GM18909 (cell line): Measurements from ENCODE around the gene MNT.
"Not testable (repeated sequence)": the region's sequence is repeated elsewhere in the genome, so short reads cannot be mapped to it uniquely, and the experiment has no call there.

ENCODE experiments used
- ATAC-seq: cut with Tn5 transposase; IDR thresholded peaks from one replicate; pipeline ENCODE4 v1.9.1; 2021; ENCODE audit warnings: mild to moderate bottlenecking; ENCODE audit not compliant: unreplicated experiment, poor library complexity

Gene MNT, protein sequence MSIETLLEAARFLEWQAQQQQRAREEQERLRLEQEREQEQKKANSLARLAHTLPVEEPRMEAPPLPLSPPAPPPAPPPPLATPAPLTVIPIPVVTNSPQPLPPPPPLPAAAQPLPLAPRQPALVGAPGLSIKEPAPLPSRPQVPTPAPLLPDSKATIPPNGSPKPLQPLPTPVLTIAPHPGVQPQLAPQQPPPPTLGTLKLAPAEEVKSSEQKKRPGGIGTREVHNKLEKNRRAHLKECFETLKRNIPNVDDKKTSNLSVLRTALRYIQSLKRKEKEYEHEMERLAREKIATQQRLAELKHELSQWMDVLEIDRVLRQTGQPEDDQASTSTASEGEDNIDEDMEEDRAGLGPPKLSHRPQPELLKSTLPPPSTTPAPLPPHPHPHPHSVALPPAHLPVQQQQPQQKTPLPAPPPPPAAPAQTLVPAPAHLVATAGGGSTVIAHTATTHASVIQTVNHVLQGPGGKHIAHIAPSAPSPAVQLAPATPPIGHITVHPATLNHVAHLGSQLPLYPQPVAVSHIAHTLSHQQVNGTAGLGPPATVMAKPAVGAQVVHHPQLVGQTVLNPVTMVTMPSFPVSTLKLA

DNA sequence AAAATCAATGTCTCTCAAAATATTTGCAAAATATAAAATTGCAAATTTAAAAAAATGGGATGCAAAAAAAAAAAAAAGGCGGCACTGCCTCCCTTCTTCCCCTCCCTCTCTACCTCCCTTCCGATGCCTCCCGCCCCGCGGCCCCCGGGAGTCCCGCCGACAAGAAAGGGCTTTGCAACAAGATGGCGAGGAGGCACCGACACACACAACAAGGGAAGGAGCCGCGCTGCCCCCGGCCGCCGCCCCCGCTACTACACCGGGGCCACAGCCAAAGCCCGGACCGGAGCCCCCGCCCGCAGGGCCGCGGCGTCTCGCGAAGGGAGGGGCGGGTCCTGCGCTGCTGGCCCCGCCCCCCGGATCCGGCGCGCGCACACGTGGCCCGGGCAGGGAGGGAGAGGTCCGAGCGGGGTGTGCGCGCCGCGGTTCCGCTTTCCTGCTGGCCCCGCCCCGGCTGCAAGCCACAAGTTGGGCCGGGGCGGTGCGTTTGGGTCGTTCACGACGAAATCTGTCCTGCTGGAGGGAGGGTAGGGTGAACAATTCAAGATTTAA is at the start of gene MNT:
Gene MNT, minus strand, starts transcription at position 184 of the 549 bp plus-strand sequence. CDS start 348 bp downstream, outside the sequence.
- ATAC-seq, result peak; percentile 42

DNA sequence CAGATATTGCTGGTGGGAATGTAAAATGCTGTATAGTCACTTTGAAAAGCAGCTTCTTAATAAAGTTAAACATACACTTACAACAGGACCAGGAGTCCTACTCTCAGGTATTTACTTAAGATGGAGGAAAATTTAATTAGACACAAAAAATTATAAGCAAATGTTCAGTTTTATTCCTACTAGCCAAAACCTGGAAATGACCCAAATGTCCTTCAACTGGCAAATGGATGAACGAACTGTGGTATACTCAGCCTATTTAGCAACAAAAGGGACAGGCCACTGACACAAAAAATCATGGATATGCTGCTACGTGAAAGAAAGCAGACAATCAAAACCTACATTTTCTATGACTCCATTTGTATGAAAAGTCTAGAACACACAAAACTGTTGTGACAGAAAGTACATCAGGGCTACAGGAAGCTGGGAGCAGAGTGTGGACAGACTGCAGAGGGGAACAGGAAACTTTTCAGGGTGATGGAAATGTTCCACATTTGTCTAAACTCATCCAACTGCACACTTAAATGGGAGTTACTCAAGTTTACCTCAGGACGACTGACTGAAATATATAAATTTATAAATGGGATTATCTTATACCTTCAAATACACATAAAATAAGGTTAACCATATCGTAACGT is 49.3 kb upstream of the MNT start:
- no peak for ATAC-seq

DNA sequence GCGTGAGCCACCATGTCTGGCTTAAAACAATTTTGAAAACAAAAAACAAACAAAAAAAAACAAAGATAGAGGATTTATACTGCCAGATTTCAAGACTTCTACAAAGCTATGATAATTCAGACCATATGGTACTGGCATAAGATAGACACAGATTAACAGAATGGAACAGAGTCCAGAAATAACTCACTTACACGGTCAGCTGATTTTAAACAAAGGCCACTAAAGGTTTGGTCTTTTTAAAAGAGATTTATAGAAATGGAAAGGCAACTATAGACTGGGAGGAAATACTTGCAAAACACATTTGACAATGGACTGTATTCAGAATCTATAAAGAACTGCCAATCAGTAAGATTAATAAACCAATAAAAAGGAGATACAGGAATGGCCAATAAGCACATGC is 48.6 kb upstream of the MNT start:
- no peak for ATAC-seq

DNA sequence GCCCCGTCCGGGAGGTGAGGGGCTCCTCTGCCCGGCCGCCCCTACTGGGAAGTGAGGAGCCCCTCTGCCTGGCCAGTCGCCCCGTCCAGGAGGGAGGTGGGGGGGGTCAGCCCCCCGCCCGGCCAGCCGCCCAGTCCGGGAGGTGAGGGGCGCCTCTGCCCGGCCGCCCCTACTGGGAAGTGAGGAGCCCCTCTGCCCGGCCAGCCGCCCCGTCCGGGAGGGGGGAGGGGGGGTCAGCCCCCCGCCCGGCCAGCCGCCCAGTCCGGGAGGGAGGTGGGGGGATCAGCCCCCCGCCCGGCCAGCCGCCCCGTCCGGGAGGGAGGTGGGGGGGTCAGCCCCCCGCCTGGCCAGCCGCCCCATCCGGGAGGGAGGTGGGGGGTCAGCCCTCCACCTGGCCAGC is 46.6 kb upstream of the MNT start:
- ATAC-seq, result not testable (repeated sequence)

DNA sequence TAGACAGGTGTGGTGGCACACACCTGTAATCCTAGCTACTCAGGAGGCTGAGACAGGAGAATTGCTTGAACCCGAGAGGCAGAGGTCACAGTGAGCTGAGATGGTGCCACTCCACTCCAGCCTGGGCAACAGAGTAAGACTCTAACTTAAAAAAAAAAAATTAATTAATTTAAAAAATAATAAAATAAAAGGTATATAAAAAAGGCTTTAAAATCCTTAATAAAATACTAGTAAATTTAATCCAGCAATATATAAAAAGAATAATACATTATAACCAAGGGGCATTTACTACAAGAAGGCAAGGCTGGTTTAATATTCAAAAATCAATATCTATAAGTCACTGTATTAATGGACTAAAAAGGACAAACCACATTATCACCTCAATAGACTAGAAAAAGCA is 44.8 kb upstream of the MNT start:
- ATAC-seq, result no peak

DNA sequence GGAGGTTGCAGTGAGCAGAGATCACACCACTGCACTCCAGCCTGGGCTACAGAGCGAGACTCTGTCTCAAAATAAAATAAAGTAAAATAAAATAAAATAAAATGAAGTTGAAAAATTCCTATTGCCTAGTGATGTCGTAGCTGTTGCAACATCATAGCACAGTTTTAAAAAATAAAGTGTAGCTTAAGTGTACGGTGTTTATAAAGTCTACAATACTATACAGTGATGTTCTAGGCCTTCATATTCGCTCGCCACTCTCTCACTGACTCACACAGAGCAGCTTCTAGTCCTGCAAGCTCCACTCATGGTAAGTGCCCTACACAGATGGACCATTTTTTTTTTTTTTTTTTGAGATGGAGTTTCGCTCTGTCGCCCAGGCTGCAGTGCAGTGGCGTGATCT is 43.5 kb upstream of the MNT start:
- no peak for ATAC-seq

DNA sequence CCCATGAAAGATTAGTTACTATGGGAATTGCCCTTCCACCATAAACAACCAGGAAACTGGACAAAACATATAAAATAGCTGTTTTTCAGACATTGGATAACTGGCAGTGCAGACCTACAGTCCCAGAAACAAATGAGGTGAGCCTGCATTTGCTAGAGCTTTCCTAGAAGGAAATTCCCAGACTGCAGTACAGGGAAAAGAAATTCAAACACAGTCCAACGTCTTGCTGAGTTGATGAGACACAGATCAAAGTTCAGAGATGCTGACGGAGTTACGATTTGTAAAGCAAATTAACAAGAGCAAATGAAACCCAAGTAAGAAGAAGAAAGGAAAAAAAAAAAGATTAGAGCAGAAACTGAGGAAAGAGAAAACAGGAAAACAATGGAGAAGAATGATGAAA is 41.3 kb upstream of the MNT start:
- ATAC-seq, result no peak

DNA sequence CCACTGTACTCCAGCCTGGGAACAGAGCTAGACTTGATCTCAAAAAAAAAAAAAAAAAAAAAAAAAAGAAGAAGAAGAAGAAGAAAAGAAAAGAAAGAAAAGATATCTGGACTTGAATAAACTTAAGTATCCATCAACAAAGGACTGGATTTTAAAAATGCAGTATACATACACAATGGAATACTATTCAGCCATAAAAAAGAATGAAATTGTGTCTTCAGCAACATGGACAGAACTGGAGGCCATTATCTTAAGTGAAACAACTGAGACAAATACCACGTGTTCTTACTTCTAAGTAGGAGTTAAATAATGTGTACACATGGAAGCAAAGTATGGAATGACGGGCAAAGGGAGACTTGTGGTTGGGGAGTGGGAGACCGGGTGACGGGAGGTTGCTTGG is 40.1 kb upstream of the MNT start:
- ATAC-seq, result no peak

DNA sequence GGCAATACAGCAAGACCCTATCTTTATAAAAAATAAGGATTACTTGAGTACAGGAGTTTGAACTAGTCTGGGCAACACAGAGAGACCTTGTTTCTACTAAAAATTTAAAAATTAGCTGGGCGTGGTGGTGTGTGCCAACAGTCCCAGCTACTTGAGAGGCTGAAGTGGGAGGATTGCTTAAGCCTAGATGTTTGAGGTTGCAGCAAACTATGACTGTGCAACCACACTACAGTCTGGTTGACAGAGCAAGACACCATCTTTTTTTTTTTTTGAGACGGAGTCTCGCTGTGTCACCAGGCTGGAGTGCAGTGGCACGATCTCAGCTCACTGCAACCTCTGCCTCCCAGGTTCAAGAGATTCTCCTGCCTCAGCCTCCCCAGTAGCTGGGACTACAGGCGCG is 39.1 kb upstream of the MNT start:
- ATAC-seq, result not testable (repeated sequence)

DNA sequence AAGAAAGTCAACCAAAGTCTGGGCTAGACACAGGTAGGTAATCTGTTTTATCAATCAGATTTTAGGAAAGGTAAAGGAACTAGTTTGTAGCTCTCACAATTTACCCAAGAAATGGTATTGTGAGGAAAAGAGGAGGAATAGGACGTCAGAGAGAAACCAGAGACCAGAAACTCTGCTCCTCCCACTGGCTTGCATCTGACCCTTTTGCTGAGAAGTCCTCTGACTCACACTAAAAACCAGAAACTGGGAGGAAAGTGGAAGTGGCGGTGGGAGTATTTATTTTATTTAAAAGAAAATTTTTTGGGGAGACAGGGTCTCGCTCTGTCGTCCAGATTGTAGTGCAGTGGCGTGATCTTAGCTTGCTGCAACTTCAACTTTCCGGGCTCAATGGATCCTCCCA is 38.0 kb upstream of the MNT start:
- no peak for ATAC-seq

DNA sequence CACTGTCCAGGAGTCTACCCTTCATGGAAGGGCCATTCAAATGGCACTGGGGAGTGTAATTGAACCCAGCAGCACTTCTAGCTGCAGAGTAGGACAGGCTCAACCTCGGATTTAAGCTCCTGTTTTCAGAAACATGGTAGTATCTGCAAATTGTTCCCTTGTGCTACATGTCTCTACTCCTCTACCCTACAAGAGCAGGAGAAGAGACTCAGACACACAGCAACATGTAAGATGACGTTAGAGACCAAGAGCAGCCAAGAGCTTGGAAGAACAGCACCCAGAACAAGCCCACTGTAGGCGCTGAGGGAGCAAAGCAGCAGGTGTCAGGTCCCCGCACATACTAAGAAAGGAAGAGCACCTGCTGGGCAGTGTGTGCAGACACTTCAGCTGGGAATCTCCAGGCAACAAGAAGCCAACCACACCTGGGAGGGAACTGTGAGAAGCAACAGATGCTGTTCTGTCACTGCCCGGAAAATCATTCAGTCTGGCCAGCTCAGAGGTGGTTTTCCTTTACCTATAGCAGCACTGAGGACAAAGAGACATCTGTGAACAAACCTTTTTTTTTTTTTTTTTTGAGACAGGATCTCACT is 35.6 kb upstream of the MNT start:
- ATAC-seq, result no peak

DNA sequence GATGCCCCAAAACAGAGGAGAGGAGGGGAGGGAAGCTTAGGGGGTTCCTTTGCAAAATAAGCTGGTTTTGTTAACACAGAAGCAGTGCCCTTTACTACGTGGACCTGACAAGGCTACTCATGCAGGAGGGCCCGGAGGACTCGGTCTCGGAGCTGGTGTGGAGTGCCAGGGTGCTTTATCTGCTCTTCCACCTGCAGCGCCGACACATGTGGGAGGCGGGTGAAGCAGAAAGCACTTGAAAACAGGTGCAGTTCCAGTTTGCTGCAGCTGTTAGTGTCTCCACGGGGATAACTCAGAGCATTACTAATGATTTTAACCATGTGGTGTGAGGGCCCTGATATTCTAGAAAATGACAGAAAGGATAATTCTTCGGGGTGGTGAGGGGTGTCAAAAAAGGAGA is 35.0 kb upstream of the MNT start:
- ATAC-seq, result no peak

DNA sequence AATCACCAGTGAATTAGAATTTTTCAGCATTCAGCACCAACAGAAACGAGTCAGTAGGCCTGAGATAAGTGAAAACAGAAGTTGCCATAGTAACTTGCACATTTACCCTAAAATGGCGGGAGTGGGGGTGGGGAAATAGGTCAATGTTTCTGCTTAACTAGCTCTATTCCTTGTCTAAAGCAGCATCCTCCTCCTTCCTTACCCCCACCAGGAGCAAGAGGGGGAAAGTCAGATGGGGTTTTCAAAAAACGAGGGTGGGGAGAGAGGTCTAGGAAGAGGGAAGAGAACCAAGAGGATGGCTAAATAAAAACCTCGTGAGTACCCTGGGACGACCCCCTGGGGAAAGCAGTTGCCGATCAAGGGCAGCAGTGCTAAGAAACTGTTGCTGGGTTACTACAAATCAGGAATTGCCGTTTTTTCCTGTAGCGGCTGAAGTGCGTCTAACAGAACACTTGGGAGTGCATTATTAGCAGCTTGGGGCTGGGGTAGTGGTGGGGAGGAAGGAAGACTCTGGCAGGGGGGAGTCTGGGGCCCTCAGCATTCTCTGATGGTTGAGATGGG is 34.4 kb upstream of the MNT start:
- ATAC-seq, result no peak

DNA sequence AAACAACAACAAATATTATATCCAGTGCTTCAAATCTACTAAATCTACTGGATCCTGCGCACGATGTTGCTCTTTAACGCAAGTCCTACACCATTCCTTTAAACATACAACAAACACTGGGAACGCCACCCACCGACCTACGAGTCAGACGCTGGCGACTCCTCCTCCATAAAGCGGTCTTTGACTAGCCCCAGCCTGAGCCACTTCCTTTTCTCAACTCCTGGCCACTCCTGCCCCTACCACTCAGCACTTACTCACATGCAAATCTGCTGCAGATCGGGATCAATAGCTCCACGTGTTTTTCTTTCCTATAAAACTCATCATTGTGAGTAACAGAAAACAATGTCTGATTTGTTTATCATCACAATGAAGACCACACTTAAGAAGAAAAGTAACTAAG is 32.8 kb upstream of the MNT start:
- ATAC-seq, result no peak

DNA sequence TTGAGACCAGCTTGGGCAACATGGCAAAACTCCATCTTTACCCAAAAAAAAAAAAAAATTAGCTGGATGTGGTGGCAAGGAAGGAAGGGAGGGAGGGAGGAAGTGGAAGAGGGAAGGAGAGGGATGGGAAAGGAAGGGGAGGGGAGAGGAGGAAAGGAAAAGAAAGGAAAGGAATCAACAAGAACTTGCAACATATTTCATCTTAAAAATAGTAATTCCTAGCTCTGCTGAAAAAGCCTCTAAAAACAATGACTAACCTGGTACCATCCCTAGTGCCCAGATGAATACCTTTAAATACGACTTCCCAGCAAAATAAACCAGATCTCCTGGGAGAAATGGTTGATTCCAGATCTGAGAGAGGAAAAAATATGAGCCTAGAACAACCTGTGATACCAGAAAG is 27.1 kb upstream of the MNT start:
- ATAC-seq, result no peak

DNA sequence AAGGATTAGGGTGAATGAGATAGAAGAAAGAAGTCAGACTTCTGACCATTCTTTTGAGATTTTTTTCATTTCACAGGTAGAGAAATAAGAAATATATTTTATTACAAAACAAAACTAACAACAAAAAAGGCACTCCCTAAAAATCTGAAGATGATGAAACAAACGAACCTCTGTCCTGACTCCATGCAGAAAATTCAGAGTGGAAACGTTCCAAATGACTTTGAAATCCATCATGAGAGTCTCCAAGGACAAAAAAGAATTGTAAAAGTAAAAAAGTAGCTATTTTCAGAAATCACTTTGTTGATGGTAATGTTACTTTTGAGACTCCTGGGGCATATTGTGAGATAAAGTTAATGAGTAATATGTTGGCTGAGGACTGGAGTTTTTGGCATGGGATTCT is 26.4 kb upstream of the MNT start:
- ATAC-seq, result no peak

DNA sequence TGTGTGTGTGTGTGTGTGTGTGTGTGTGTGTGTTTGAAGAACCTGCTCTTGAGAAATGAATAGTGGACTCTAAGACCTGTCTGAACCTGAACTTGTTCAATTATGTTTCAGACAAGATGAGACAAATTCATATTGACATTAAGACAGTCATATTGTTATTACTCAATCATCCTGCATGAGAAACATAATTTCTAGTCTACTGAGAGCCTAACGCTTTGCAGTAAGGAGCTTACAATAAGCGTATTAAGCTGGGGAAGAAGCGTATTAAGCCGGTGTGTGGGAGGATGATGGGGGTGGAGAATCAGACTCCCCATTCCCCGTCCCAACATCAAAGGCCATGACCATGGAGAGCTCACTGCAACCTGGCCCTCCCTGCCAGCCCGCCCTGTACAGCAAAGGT is 22.4 kb upstream of the MNT start:
- no peak for ATAC-seq

DNA sequence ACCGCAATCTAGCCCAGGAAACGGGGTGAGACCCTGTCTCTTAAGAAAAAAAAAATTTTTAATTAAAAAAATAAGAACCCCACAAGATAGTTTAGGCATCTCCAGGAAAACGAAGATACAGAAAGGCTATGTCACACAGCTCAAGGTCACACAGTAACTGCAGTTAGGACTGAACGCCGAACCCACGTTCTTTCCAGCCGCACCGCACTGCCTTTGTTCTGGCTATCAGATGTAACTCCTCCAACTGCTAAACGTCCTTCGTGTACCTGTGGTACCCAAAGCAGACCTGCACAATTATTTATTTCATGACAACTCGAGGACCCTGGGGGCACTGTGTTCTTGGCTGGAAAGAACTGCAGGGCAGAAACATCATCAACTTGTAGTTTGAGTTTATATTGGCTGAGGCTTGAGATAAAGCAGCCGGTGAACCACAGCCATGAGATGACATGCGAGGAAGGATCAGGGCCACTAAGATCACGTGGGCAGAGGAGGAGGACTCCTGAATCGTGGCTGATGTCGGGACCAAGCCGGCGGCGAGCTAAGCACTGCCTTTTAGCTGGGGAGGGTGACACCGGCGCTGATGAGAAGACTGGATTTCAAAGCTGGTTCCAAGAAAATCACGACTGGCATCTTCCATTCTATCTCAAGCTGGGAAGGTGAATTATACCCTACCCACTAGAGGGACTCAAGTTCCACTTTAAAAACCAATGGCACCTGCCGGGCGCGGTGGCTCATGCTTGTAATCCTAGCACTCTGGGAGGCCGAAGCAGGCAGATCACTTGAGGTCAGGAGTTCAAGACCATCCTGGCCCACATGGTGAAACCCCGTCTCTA is 20.7 kb upstream of the MNT start:
- no peak for ATAC-seq

DNA sequence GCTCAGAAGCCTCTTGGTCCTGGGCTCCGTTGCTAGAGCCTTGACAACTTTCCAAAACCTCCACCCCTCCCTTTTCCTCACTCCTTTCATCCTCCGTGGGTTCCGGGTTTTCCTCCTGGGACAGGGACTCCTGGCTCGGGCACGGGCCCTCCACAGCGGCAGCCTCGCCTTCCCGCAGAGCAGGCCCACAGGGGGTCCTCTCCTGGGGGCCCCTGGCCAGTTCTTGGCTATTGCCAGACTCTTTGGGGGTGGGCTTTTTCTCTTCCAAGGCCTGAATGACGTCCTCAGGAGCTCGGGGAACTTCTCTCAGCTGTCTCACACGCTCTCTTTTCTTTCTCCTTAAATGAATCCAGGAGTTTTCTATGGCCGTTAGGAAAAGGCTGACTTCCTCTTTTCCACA is 19.3 kb upstream of the MNT start:
- no peak for ATAC-seq

DNA sequence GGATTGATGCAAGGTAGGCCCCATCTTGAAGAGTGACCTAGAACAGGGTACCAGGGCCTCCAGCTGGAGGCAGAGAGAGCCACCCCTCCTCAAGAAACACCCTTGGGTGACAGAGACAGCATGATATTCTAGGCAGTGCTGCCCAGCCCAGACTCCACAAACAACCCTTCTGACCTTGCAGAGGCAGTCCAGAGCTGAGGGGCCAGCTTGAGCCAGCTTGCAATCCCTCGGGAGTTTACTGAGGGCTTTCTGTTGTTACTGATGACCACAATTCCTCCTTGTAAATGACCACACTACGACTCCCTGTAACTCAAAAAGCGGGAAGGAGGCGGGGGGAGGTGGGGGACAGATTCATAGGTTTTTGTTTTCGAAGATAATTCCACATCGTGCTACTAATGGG is 18.6 kb upstream of the MNT start:
- ATAC-seq, result no peak
